H1 (cell line): ENCODE measurements around the gene GTPBP10.

Experiments used
- ATF2 ChIP-seq: IDR thresholded peaks from 2 replicates; pipeline ENCODE4 v1.6.1; 2012; ENCODE audit warnings: low read length, inconsistent platforms
- CTCF ChIP-seq, 3 experiments: IDR thresholded peaks; 1 replicate in 2 of 3; 2 replicates in 1 of 3; pipeline versions ENCODE4 v1.5.1 to v1.6.1; 2011; ENCODE audit warnings: low read length in 3 of 3, mild to moderate bottlenecking in 3 of 3, inconsistent platforms in 2 of 3, low read depth in 1 of 3, moderate library complexity in 1 of 3; ENCODE audit not compliant: insufficient read depth in 1 of 3; ENCODE audit errors: control extremely low read depth in 1 of 3
- EP300 ChIP-seq, 2 experiments: IDR thresholded peaks; 1 replicate in 1 of 2; 2 replicates in 1 of 2; pipeline ENCODE4 v1.6.1; 2011 to 2012; ENCODE audit warnings: low read depth in 2 of 2, low read length in 2 of 2, mild to moderate bottlenecking in 2 of 2, borderline replicate concordance in 1 of 2, inconsistent platforms in 1 of 2, moderate library complexity in 1 of 2
- EZH2 ChIP-seq: fragments of 200-600 bp; sonication (generic); IDR thresholded peaks from 2 replicates; pipeline ENCODE4 v1.7.1; 2012; ENCODE audit warnings: low read depth, mild to moderate bottlenecking, moderate library complexity, low read length, inconsistent platforms; ENCODE audit not compliant: severe bottlenecking
- MAX ChIP-seq: IDR thresholded peaks from 2 replicates; pipeline ENCODE4 v1.6.1; 2012; ENCODE audit warnings: inconsistent platforms
- POLR2A ChIP-seq, 2 experiments: IDR thresholded peaks; 1 replicate in 1 of 2; 2 replicates in 1 of 2; pipeline ENCODE4 v1.6.1; 2011; ENCODE audit warnings: low read depth in 2 of 2, low read length in 2 of 2, mild to moderate bottlenecking in 2 of 2; ENCODE audit errors: control extremely low read depth in 1 of 2
- POLR2AphosphoS5 ChIP-seq: IDR thresholded peaks from 2 replicates; pipeline ENCODE4 v1.6.1; 2011; ENCODE audit warnings: low read depth, low read length
- RAD21 ChIP-seq, 2 experiments: IDR thresholded peaks in 1 of 2; conservative IDR thresholded peaks in 1 of 2; 2 replicates each; pipeline ENCODE4 v1.6.1; 2011; ENCODE audit warnings: low read depth in 2 of 2, low read length in 2 of 2, improper control_type of control experiment in 1 of 2, inconsistent platforms in 1 of 2, mild to moderate bottlenecking in 1 of 2, moderate library complexity in 1 of 2
- RXRA ChIP-seq: IDR thresholded peaks from 2 replicates; pipeline ENCODE4 v1.6.1; 2011; ENCODE audit warnings: low read depth, mild to moderate bottlenecking, low read length, moderate library complexity; ENCODE audit not compliant: insufficient read depth
- SUZ12 ChIP-seq: fragments of 200-600 bp; sonication (generic); IDR thresholded peaks from 2 replicates; pipeline ENCODE4 v1.6.1; 2012; ENCODE audit warnings: mild to moderate bottlenecking, inconsistent platforms, low read length, moderate library complexity, mixed read lengths
- YY1 ChIP-seq: IDR thresholded peaks from 2 replicates; pipeline ENCODE4 v1.6.1; 2011; ENCODE audit warnings: low read depth, mild to moderate bottlenecking, low read length
- ZNF274 ChIP-seq: IDR thresholded peaks from 2 replicates; pipeline ENCODE4 v1.7.0; 2012; ENCODE audit warnings: low read length, borderline replicate concordance; ENCODE audit errors: extremely low read depth

GRCh38 chr7:90384433-90384832 lies 37.9 kb downstream of the GTPBP10 start:
- TF ChIP-seq CTCF (IDR thresholded peaks at IDR 0.05; ENCODE audit: control extremely low read depth in 1 of 3, insufficient read depth in 1 of 3, low read depth in 1 of 3, low read length in 3 of 3) (no peak), POLR2AphosphoS5 (no peak), POLR2A (IDR thresholded peaks at IDR 0.05; ENCODE audit: control extremely low read depth in 1 of 2, low read depth in 2 of 2, low read length in 2 of 2) (no peak), YY1 (no peak), EZH2 (no peak), EP300 (IDR thresholded peaks at IDR 0.05; ENCODE audit: borderline replicate concordance in 1 of 2, low read depth in 2 of 2, low read length in 2 of 2) (no peak), RXRA (no peak), ATF2 (no peak), SUZ12 (no peak), MAX (no peak), ZNF274 (no peak), RAD21 (IDR thresholded peaks at IDR 0.05 in 1 of 2, conservative IDR thresholded peaks at IDR 0.05 in 1 of 2; ENCODE audit: low read depth in 2 of 2, low read length in 2 of 2) (no peak)
